Measurements from ENCODE around the gene SPOCK1.

- TF ChIP-seq POLR2AphosphoS5 (IDR thresholded peaks at IDR 0.05; ENCODE audit: borderline replicate concordance, low read depth, low read length) = no peak
- no peak for TF ChIP-seq EZH2 (IDR thresholded peaks at IDR 0.05)
- TF ChIP-seq FOXP2 (optimal IDR thresholded peaks at IDR 0.05; ENCODE audit: control extremely low read depth, extremely low read length, insufficient read depth) = no peak
Observed at GRCh38 chr5:137035480-137035878, 463.6 kb downstream of the SPOCK1 start.

All from SK-N-MC (cell line).